ENCODE measurements around the gene PMIS2.

PMIS2 gene

GRCh38 chr19:35585848-35586247 is at the start of gene PMIS2:
Gene PMIS2 (plus strand): TSS chr19:35586173. CDS start chr19:35586260, 87 bp downstream.
- intact Hi-C loops (cut with DNase I): no loop called here

GRCh38 chr19:35539314-35539713 is 46.7 kb upstream of the PMIS2 start:
- intact Hi-C loops (cut with DNase I): no loop called here
- no peak for DNase-seq

More at GRCh38 chr19:35585848-35586247, at the start of gene PMIS2:
- peak in 1 of 10 donors; percentile 45 for DNase-seq

DNA sequence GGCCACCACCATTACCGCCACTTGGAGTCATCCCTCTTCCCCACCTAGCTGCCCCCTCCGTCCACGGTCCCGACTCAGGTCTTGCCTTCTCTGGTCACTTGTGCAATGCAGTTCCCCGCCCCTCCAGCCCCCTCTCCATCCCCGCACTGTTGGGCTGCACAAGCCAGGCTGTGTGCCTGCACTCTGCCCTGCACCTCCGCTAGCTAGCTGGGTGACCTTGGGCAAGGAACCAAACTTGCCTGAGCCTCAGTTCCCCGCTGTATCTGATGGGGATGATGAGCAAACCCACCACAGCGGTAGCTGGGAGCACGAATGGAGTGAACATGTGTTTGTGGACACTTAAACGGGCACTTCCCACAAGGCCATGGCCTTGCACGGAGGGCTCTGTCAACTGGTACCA is 46.1 kb upstream of the PMIS2 start:
- intact Hi-C loops (cut with DNase I): no loop called here

DNA sequence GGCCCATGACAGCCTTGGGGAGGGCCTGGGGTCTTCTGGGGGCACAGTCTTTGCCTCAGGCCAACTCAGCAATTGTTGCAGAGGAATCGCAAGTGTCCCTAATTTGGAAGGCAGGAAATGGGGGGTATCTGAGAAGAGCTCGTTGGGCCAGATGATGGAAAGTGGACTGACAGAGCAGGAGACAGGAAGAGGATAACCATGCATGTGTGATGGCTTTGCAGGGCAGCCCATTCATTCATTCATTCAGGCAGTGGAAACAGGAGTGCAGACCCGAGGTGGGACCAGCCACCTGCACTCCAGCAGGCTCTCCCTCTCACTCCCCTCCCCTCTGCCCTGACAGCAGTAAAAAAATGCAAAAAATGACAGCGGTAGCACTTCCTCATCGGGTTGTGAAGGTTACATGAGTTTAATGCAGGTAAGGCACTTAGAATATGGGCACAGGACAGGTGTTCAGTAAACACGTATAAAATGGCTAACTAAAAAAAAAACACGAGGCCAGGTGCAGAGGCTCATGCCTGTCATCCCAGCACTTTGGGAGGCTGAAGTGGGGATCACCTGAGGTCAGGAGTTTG is 45.5 kb upstream of the PMIS2 start:
- DNase-seq: no peak
- intact Hi-C loops (cut with DNase I): no loop called here

More for the DNA sequence above, 46.1 kb upstream of the PMIS2 start:
- DNase-seq: no peak

DNA sequence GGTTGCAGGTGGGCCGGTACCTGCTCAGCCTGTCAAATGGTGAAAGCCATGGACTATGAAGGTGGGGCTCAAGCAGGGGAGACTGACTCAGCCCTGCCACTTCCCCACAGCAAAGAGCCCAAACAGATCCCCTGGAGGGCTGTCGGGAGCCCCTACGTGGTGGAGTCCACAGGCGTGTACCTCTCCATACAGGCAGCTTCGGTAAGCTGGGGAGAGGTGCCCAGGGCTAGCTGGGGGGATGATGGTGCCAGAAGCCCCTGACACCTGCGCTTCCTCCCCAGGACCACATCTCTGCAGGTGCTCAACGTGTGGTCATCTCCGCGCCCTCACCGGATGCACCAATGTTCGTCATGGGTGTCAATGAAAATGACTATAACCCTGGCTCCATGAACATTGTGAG is 43.8 kb upstream of the PMIS2 start:
- DNase-seq: no peak
- intact Hi-C loops (cut with DNase I): no loop called here

GRCh38 chr19:35543280-35544109 is 42.5 kb upstream of the PMIS2 start:
- no peak for DNase-seq
- intact Hi-C loops (cut with DNase I): no loop called here

DNA sequence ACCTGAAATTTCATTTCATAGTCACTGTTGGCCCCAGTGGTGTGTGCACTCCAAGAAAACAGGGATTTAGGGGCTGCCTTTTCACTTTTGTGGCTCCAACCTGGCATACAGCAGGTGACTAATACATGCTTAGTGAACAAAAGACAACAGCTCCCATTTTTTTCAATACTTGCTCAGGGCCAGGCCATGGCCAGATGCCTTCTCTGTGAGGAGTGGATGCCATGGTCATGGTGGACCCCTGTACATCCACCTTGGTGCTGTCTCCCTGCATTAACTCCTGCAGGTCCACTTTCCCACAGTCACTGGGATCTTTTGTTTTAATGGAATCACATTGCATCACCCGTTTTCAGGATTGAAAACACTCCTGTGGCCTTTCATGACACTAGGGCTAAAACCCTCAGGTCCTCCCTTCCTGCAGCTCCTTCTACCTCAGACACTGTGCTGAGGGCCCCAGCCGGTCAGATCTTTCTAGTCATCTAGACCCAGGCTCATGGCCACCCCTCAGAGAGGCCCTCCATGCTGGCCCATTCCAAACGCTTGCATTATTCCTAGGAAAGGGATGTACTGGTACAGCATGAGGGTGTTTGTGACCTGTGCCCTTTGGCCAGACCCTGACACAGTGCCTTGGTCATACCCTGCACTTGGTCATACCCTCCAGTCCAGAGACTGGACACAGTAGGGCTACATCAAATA is 41.7 kb upstream of the PMIS2 start:
- no peak for DNase-seq
- intact Hi-C loops (cut with DNase I): no loop called here

DNA sequence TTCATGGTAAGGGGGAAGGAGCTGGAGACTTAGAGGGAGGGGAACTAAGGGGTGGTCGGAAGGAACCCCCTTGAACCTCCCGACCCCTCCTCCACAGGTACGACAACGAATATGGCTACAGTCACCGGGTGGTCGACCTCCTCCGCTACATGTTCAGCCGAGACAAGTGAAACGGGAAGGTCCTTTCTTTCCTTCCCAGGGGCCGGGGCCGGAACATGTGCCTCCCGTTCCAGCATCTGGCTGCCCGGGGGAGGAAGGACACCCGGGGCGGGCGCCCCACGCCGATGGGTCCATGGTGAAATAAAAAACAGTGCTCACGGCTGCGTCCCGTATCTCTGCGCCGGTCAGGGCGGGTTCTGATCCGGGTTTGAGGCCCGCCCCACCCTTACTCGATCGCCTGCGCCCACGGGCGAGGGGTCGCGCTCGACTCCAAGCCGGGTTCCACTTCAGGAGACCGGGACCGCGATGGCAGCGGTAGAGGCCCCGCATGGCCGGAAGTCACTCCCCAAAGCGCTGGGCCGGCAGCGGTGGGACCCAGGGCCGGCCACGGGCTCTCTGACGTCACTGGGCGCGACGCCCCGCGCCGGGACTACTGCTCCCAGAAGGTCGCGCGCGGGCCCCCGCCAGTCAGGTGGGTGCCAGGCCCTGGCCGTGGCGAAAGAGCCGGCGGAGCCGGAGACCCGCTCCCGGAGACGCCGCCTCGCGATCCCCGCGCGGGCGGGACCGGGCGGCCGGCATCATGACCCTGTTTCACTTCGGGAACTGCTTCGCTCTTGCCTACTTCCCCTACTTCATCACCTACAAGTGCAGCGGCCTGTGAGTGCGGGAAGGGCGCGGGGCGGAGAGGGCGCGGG is 40.7 kb upstream of the PMIS2 start, which contains the start of gene TMEM147:
Gene TMEM147, plus strand, starts transcription at position 626 of the 854 bp plus-strand sequence. Its CDS starts 114 bp downstream, at position 740.
- intact Hi-C loops (cut with DNase I): loop anchor here (1.0 to 5.0 kb wide), 2 partner anchors 82 to 172 kb away; partner anchors contain the start of gene RBM42
- peak; percentile 87 to 99 (median 92) for DNase-seq

DNA sequence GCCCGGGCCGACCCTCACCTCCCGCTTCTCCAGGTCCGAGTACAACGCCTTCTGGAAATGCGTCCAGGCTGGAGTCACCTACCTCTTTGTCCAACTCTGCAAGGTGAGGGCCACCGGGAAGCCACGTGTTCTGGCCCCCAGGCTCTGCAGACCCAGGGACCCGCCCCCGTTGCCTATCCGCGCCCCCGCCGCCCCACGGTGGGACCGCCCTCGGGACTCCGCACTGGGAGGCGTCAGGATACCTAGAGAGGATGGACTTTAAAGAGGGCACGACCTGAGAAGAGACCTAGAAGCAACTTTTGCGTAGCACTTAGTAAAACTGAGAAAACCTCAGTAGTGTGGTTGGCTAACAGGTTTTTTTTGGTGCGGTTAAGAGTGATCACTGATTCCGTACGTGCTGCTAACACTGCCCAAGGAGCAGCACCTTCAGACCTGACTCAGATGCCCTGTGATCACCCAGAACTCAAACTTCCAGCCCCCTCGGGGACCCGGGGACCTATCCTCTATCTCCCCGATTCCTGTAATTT is 40.1 kb upstream of the PMIS2 start:
- DNase-seq: peak in 3 of 10 donors; percentile 20 to 85 (median 25)
- intact Hi-C loops (cut with DNase I): loop anchor here (1.0 to 5.0 kb wide), 2 partner anchors 81 to 171 kb away; partner anchors contain the start of gene RBM42

GRCh38 chr19:35546532-35546931 is 39.4 kb upstream of the PMIS2 start:
- no peak for DNase-seq
- intact Hi-C loops (cut with DNase I): loop anchor here (5.0 kb wide), 1 partner anchor 81 kb away; the partner anchor contains the start of gene RBM42

DNA sequence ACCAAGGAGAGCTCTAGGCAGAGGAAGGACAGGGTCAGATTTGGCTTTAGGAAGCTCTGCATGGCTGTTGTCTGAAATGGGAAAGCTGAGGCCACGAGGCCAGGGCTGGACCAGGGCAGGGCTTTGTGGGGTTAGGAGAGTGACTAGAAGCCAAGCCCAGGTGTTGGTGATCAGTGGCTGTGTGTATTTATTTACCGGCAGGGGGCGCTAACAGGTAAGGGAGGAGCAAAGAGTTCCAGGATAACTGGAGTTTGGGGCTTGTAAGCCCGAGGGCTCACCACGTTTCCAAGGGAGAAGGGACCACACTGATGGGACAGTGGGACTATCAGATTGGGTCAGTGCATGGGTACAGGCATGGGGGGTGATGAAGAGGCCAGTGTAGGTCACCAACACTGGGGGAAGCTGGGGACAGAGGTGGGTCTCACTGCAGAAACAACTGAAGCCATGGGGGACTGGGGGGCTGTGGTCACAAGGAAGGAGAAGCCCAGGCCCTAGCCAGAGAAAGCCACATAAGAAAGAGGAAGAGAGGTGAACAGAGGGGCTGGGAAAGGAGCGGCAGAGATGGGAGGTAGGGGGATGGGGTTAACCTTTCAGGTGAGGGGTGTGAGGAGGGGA is 36.7 kb upstream of the PMIS2 start:
- intact Hi-C loops (cut with DNase I): loop anchor here (1.0 to 5.0 kb wide), 3 partner anchors 60 to 167 kb away; partner anchors contain the start of gene RBM42
- DNase-seq: peak in 4 of 10 donors; percentile 31 to 46 (median 38)

DNA sequence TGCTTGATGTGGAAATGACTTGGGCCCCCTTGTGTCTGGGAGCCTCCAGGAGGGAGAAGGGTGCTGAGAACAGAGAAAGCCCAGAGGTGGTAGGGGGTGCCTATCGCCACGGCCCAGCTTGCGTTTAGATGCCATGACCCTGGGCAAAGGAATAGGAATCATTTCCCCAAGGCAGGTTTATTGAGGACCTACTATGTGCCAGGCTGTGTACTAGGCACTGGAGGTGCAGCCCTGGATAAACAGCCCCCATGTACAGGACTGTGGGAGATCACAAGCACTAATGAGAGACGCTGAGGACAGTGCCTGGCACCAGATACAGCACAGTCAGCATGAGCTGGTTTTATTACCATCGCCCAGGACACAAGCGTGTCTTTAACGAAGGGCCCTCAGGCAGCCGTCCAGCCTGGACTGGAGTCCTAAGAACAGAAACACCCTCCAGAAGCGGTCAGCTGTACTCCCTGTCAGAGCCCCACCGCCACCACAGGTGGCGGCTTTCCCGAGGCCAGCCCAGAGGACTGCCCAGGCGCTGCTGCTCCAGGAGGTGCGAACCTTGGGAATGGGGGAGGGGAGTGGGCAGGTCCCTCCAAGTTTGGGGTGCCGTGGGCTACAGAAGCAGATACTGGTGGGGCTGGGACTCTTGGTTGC is 36.0 kb upstream of the PMIS2 start:
- intact Hi-C loops (cut with DNase I): loop anchor here (1.0 to 5.0 kb wide), 3 partner anchors 59 to 166 kb away; partner anchors contain the start of gene RBM42
- peak in 1 of 10 donors; percentile 44 for DNase-seq

DNA sequence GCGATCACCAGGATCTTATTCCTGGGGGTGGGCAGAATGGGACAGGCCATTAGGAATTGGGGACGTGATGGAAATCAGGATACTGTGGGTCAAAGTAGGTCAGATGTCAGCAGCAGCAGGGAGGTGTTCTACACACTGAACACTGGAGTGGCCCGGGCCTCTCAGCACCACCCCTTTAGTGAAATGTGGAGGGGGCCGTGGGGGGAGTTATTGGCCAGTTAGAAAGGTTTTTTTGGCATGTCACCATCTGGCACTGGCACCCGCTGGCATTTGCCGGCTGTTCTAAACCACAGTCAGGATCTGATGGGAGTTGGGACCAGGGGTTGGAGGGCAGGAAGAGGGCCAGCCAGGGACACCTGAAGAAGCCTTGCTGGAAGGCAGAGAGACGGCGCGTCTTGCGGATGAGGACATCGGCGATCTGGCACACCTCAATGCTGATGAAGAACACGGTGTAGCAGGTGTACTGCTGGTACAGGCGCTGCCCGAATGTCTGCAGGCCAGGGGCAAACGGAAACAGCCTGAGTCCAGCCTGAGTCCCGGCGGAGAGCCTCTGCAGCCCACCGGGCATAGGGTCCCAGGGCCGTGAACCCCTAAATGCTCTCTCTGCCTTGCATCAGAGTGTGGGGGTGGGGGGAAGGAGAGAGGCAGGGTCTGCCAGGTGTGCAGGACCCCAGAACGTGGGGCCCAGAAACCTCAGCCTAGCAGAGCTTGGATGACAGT is 34.7 kb upstream of the PMIS2 start:
- intact Hi-C loops (cut with DNase I): no loop called here
- peak in 3 of 10 donors; percentile 47 to 74 (median 59) for DNase-seq

- intact Hi-C loops (cut with DNase I): no loop called here
- DNase-seq: peak in 3 of 10 donors; percentile 44 to 70 (median 57)
These were observed 33.2 kb upstream of the PMIS2 start for GRCh38 chr19:35552534-35553384.

- intact Hi-C loops (cut with DNase I): no loop called here
- peak in 3 of 10 donors; percentile 46 to 76 (median 64) for DNase-seq
These were observed 32.5 kb upstream of the PMIS2 start for GRCh38 chr19:35553385-35554000.

DNA sequence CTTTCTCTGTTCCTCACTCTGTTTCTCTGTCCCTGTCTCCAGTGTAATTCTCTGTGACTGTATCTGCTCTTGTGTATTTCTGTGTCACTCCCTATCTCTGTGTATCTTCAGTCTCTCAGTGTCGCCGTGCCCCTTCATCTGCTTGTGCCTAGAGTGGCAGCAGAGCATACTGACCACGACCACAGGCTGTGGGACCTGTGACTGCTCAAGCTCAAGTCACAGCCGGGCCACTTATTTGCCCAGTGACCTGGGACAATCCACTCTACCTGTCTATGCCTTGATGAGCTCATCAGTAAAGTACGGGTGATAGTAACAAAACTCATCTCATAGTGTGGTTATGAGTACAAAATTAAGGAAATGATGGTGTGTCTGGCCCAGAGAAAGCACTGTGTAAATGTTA is 31.9 kb upstream of the PMIS2 start:
- intact Hi-C loops (cut with DNase I): no loop called here
- peak in 2 of 10 donors; percentile 15 to 36 for DNase-seq

Data from posterior cingulate gyrus (tissue), 11 donors.